Activated T-cell treated with anti-CD3 and anti-CD28 coated beads for 1 hour (primary cell): ENCODE data around the gene HPN.
"Not testable (repeated sequence)": the region's sequence is repeated elsewhere in the genome, so short reads cannot be mapped to it uniquely, and the experiment has no call there.

Experiments
- DNase-seq: peaks from one replicate; pipeline ENCODE4 v3.0.0-alpha.2; 2020; ENCODE audit warnings: low read depth

Gene HPN

GRCh38 chr19:35027851-35028599, 13.5 kb upstream of the HPN start:
- no peak for DNase-seq

GRCh38 chr19:35028600-35028885, 13.0 kb upstream of the HPN start:
- DNase-seq, result not testable (repeated sequence)

- DNase-seq, result not testable (repeated sequence)
Observed at GRCh38 chr19:35029275-35029736, 12.2 kb upstream of the HPN start.

GRCh38 chr19:35029737-35030256, 11.7 kb upstream of the HPN start:
- no peak for DNase-seq

GRCh38 chr19:35030257-35031071, 11.1 kb upstream of the HPN start, which contains the start of gene SCN1B:
TSS of gene SCN1B (plus strand) at chr19:35030470. CDS start at chr19:35030821, 351 bp downstream.
- peak; percentile 47 for DNase-seq

GRCh38 chr19:35031072-35031881, 10.2 kb upstream of the HPN start:
- no peak for DNase-seq

- no peak for DNase-seq
Observed at GRCh38 chr19:35032356-35032865, 9.1 kb upstream of the HPN start.

GRCh38 chr19:35033067-35034004, 8.2 kb upstream of the HPN start:
- DNase-seq, result no peak

GRCh38 chr19:35034005-35034502, 7.5 kb upstream of the HPN start:
- DNase-seq, result no peak

- no peak for DNase-seq
Observed at GRCh38 chr19:35034588-35035382, 6.7 kb upstream of the HPN start.

- DNase-seq, result no peak
Observed at GRCh38 chr19:35037716-35038622, 3.6 kb upstream of the HPN start.

- DNase-seq, result no peak
Observed at GRCh38 chr19:35038623-35039512, 2.7 kb upstream of the HPN start.

- DNase-seq, result no peak
Observed at GRCh38 chr19:35039881-35040825, 1.4 kb upstream of the HPN start.

GRCh38 chr19:35040826-35041547, 534 bp upstream of the HPN start:
- DNase-seq, result peak; percentile 33

GRCh38 chr19:35042056-35042730, 672 bp downstream of the HPN start:
- no peak for DNase-seq
